GM12878 (cell line): ENCODE data around the gene SAFB. TPM values are rescaled to one million over a fixed set of nuclear protein-coding genes. Genes with fewer than 3 reads are reported as not detected.

Source experiments
- CHD2 ChIP-seq: IDR thresholded peaks from 2 replicates; pipeline ENCODE4 v1.6.1; 2011; ENCODE audit warnings: low read depth, low read length, improper control_type of control experiment, borderline replicate concordance
- HDAC6 ChIP-seq: fragments of 200-600 bp; sonication (generic); IDR thresholded peaks from one replicate; pipeline ENCODE4 v1.8.0; 2017; ENCODE audit warnings: antibody characterized with exemption; ENCODE audit not compliant: unreplicated experiment
- HDGF ChIP-seq: fragments of 450-650 bp; IDR thresholded peaks from 2 replicates; pipeline ENCODE4 v1.6.1; 2016; ENCODE audit warnings: antibody characterized with exemption
- KLF5 ChIP-seq: fragments of 450-650 bp; IDR thresholded peaks from 2 replicates; pipeline ENCODE4 v1.6.1; 2014; ENCODE audit warnings: mild to moderate bottlenecking; ENCODE audit not compliant: partially characterized antibody
- NR2C1 ChIP-seq: fragments of 450-650 bp; IDR thresholded peaks from 2 replicates; pipeline ENCODE4 v1.6.1; 2017; ENCODE audit warnings: antibody characterized with exemption, mild to moderate bottlenecking, moderate library complexity
- POLR2A ChIP-seq: IDR thresholded peaks from 2 replicates; pipeline ENCODE4 v1.6.1; 2011; ENCODE audit warnings: low read depth, mild to moderate bottlenecking, low read length
- PRDM15 ChIP-seq: fragments of 450-650 bp; formaldehyde crosslinking; IDR thresholded peaks from 2 replicates; pipeline ENCODE4 v1.4.0; 2020; ENCODE audit warnings: mild to moderate bottlenecking, moderate library complexity
- SP1 ChIP-seq: IDR thresholded peaks from one replicate; pipeline ENCODE4 v1.6.1; 2011; ENCODE audit warnings: low read depth, low read length
- TCF7 ChIP-seq: IDR thresholded peaks from 2 replicates; pipeline ENCODE4 v1.6.1; 2014; ENCODE audit warnings: antibody characterized with exemption, borderline replicate concordance
- ZNF274 ChIP-seq: IDR thresholded peaks from one replicate; pipeline ENCODE4 v1.8.0; 2011; ENCODE audit not compliant: insufficient read length, insufficient read depth
- ZNF687 ChIP-seq: fragments of 450-650 bp; IDR thresholded peaks from 2 replicates; pipeline ENCODE4 v1.6.1; 2017; ENCODE audit warnings: mild to moderate bottlenecking, moderate library complexity
- polyA plus RNA-seq, 11 experiments: library from polyadenylated mRNA; depleted of rRNA in 4 of 11; unstranded in 6 of 11; stranded (reverse) in 5 of 11; fragments of >200 nt; fragmentation: Nextera tagmentation in 4 of 11; fragmentation: Illumina TruSeq in 1 of 11; extraction: Ambion mirVana in 4 of 11; extraction: Trizol in 1 of 11; gene quantifications; 1 replicate in 1 of 11; 2 replicates in 10 of 11; pipeline versions ENCODE4 v1.2.1 to v1.2.3, GENCODE V29; 2011 to 2016; ENCODE audit warnings: inconsistent platforms in 2 of 11, missing spikeins in 2 of 11, low read depth in 1 of 11
- total RNA-seq, 4 experiments: library from RNA; depleted of rRNA in 3 of 4; stranded (reverse); fragments of >200 nt in 3 of 4; fragmentation: Illumina TruSeq in 1 of 4; extraction: Trizol in 1 of 4; gene quantifications; 2 replicates each; pipeline versions ENCODE4 v1.2.1 to v1.2.3, GENCODE V29; 2013 to 2021
- TF ChIP-seq, protein P1 (sequence below): IDR thresholded peaks from 2 replicates; pipeline ENCODE4 v1.6.1; 2012; ENCODE audit warnings: mild to moderate bottlenecking, low read depth, low read length

Gene SAFB
- total and polyA plus RNA-seq, 10 of the 15 experiments (the other 5 are each of a cell fraction or from before 2014, with no cell fraction given), result 1.6 to 131 (median 61.2) TPM

DNA sequence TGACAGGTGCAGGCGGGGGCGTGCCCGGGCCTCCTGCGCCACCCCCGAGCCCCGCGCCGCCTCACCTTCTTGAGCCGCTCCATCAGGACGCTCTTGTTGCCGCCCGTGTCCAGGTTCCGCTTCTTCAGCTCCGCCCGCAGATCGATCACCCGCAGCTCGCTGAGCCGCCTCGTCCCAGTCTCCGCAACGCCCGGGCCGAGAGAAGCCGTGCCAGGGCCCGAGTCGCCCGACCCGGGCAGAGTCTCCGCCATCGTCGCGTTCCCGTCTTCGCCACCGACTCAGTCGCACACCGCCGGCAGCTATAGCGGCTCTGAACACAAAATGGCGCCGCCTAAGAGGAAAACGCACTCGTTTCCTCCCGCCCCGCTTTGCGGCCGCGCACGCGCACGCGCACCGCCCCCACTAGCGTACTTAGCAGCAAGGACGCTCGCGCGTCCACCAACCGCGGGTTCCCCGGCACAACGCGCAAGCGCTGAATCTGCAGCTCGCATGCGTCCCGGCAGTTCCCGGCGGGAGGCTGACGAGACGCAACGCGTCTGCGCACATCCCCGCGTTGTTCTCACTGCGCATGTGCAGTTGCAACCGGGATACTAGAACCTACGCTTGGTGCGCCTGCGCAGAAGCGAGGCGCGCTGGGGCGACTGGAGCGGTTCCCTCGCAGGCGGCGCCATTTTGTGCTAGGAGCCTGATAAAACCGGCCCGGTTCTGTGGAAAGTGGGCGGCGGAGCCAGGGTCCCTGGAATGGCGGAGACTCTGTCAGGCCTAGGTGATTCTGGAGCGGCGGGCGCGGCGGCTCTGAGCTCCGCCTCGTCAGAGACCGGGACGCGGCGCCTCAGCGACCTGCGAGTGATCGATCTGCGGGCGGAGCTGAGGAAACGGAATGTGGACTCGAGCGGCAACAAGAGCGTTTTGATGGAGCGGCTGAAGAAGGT lies at the start of gene SAFB, which contains the start of gene SAFB2 (continued):
- TF ChIP-seq HDAC6, result no peak
- TF ChIP-seq KLF5, result peak; percentile 37
- TF ChIP-seq ZNF274, result no peak
- peak; percentile 2 for TF ChIP-seq SP1
- no peak for TF ChIP-seq PRDM15
- TF ChIP-seq CHD2, result no peak; the same call in 1 of the 2 replicates
- TF ChIP-seq, protein P1, sequence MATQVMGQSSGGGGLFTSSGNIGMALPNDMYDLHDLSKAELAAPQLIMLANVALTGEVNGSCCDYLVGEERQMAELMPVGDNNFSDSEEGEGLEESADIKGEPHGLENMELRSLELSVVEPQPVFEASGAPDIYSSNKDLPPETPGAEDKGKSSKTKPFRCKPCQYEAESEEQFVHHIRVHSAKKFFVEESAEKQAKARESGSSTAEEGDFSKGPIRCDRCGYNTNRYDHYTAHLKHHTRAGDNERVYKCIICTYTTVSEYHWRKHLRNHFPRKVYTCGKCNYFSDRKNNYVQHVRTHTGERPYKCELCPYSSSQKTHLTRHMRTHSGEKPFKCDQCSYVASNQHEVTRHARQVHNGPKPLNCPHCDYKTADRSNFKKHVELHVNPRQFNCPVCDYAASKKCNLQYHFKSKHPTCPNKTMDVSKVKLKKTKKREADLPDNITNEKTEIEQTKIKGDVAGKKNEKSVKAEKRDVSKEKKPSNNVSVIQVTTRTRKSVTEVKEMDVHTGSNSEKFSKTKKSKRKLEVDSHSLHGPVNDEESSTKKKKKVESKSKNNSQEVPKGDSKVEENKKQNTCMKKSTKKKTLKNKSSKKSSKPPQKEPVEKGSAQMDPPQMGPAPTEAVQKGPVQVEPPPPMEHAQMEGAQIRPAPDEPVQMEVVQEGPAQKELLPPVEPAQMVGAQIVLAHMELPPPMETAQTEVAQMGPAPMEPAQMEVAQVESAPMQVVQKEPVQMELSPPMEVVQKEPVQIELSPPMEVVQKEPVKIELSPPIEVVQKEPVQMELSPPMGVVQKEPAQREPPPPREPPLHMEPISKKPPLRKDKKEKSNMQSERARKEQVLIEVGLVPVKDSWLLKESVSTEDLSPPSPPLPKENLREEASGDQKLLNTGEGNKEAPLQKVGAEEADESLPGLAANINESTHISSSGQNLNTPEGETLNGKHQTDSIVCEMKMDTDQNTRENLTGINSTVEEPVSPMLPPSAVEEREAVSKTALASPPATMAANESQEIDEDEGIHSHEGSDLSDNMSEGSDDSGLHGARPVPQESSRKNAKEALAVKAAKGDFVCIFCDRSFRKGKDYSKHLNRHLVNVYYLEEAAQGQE, result no peak
- TF ChIP-seq NR2C1, result no peak
- peak; percentile 95 for TF ChIP-seq HDGF
- TF ChIP-seq ZNF687, result no peak; the same call in none of the 2 replicates
- TF ChIP-seq TCF7, result no peak
- peak; percentile 97 for TF ChIP-seq POLR2A
